IPS DF 6.9 (cell line): ENCODE measurements around the gene SPAG17.

Experiments used
- DNase-seq: peaks from one replicate; pipeline ENCODE4 v3.0.0-alpha.2; 2013; ENCODE audit warnings: low read depth, low spot score
- H3K27ac ChIP-seq: one replicate; pipeline ENCODE4 v1.5.1; 2013; ENCODE audit warnings: low read length, control low read depth
- H3K27me3 ChIP-seq: 2 replicates; pipeline ENCODE4 v1.6.1; 2013; ENCODE audit warnings: mild to moderate bottlenecking, low read length; ENCODE audit not compliant: control insufficient read depth, insufficient read depth
- H3K36me3 ChIP-seq: 2 replicates; pipeline ENCODE4 v1.6.1; 2013; ENCODE audit warnings: low read length; ENCODE audit not compliant: control insufficient read depth, insufficient read depth
- H3K4me1 ChIP-seq: 2 replicates; pipeline ENCODE4 v1.6.1; 2013; ENCODE audit warnings: low read length; ENCODE audit not compliant: control insufficient read depth, insufficient read depth
- H3K4me3 ChIP-seq: 2 replicates; pipeline ENCODE4 v1.5.1; 2013; ENCODE audit warnings: mild to moderate bottlenecking, low read length
- H3K9me3 ChIP-seq: 2 replicates; pipeline ENCODE4 v1.6.1; 2013; ENCODE audit warnings: low read length, inconsistent platforms; ENCODE audit not compliant: control insufficient read depth, insufficient read depth
- WGBS: extraction: QIAGEN DNeasy Blood & Tissue Kit; methylation state at CpG from one replicate; pipeline ENCODE4 v1.1.7; 2013; ENCODE audit warnings: mixed read lengths, missing lambda C conversion rate; ENCODE audit not compliant: insufficient read length, insufficient coverage; 5-methylcytosine and 5-hydroxymethylcytosine counted together

The SPAG17 gene

DNA sequence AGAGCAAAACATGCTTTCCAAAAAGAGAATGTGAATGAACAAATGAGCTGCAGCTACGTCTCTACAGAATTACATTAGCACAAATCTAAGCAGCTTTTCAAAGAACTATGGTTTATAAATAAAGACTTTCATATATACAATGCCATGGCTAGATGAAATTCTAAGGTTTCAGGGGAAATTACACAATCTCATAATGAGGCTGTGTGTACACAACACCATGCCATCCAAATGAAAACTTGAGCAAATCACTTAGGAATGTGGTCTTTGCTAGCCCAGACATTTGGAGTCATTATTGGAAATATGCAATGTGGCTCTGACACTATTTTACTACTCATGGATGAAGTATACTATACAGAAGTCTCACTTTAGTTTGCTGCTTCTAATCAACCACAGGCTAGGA, 37.5 kb downstream of the SPAG17 start:
- Histone ChIP-seq H3K4me3 (no peak overlapping the region), H3K4me1 (no peaks in the 10 kb centered on the region), H3K9me3 (no peaks in the 10 kb centered on the region), H3K27me3 (no peaks in the 10 kb centered on the region), H3K27ac (no peak overlapping the region), H3K36me3 (no peaks in the 10 kb centered on the region)
- DNase-seq: no peak
- no CpG with 5 or more reads among the region's 1 CpG for WGBS

DNA sequence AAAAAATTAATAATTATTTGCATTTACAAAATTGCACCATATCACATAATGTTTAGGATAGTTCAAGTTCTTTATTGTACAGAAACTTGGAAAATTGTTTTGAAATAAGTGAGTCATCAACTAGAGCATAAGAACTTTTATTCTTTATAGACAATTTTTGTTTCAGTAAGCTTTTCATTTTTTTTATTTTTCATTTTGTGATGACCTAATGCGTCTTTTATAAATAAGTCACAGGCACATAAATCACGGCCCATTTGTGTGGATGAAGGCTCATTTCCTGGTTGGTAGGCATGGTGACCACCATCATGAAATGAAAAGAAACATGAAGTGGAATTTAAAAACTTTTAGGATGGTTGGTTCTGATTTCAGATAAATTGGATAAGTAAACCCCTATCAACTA, 39.3 kb downstream of the SPAG17 start:
- Histone ChIP-seq H3K4me3 (no peak overlapping the region), H3K4me1 (no peaks in the 10 kb centered on the region), H3K27ac (no peak overlapping the region), H3K36me3 (no peaks in the 10 kb centered on the region), H3K9me3 (no peaks in the 10 kb centered on the region), H3K27me3 (no peaks in the 10 kb centered on the region)
- DNase-seq: no peak
- no CpG with 5 or more reads among the region's 2 CpGs for WGBS

DNA sequence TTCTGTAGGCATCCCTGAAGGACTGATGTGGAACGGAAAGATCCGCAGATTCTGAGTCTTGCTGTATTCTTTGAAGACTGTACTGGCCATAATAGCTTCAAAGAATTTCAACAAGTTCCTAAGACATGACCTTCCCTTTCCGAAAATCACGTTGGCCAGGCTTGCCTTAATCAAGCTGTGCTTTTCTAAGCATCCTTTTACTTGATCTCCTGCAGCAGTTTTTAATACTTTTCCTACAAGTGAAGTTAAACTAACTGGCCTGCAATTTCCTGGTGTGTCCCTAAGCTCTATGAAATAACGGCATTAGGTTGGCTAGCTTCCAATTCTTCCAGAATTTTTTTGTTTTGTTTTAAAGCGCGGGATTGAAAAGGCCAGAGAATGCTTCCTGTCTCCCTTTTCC, 40.3 kb downstream of the SPAG17 start:
- no peaks in the 10 kb centered on the region for H3K36me3 ChIP-seq
- no peak overlapping the region for H3K27ac ChIP-seq
- no peak overlapping the region for H3K4me3 ChIP-seq
- no peaks in the 10 kb centered on the region for H3K4me1 ChIP-seq
- no peaks in the 10 kb centered on the region for H3K9me3 ChIP-seq
- no peak for DNase-seq
- WGBS: no CpG with 5 or more reads among the region's 7 CpGs
- no peaks in the 10 kb centered on the region for H3K27me3 ChIP-seq

DNA sequence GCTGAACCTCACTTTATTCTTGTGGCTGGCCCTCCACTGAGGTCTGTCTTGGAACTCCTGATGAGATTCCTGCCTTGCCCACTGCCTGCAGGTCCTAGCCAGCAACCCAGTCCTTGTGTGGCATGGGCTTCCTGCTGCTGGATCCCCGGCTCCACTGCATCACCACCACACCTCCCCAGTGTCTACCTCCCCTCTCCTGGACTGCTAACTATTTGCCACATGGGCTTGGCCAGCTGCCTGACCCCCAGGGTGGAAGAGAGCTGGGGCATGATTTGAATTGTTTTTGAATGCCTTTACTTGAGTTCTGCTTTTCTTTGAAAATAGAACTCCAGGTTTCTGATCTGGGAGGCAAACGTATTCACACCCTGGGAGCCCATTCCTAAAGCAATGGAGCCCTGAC, 41.2 kb downstream of the SPAG17 start:
- H3K27me3 ChIP-seq: no peaks in the 10 kb centered on the region
- WGBS: no CpG with 5 or more reads among the region's 2 CpGs

DNA sequence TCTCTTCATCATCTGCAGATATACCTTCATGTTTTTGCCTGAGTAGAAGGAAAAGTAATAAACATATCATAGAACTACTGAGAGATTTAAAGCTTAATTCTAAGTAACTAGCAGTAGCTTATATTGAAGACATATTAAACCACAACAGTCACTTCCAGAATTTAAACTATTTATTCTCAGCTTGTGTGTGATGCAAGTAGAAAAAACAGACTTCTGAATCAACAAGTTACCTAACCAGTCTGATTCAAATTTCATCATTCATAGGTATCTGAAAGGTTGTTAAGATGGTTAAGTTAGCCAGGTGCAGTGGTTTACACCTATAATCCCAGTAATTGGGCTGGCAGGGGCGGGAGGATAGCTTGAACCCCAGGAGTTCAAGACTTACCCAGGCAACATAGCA, 41.9 kb downstream of the SPAG17 start:
- Histone ChIP-seq H3K27ac (no peak overlapping the region), H3K4me3 (no peak overlapping the region), H3K36me3 (no peaks in the 10 kb centered on the region), H3K9me3 (no peaks in the 10 kb centered on the region), H3K4me1 (no peaks in the 10 kb centered on the region), H3K27me3 (no peaks in the 10 kb centered on the region)
- DNase-seq: no peak
- WGBS: no CpG with 5 or more reads among the region's 1 CpG

More for the DNA sequence above, 41.2 kb downstream of the SPAG17 start:
- Histone ChIP-seq H3K4me3 (no peak overlapping the region), H3K27ac (no peak overlapping the region), H3K9me3 (no peaks in the 10 kb centered on the region), H3K4me1 (no peaks in the 10 kb centered on the region), H3K36me3 (no peaks in the 10 kb centered on the region)
- DNase-seq: no peak

DNA sequence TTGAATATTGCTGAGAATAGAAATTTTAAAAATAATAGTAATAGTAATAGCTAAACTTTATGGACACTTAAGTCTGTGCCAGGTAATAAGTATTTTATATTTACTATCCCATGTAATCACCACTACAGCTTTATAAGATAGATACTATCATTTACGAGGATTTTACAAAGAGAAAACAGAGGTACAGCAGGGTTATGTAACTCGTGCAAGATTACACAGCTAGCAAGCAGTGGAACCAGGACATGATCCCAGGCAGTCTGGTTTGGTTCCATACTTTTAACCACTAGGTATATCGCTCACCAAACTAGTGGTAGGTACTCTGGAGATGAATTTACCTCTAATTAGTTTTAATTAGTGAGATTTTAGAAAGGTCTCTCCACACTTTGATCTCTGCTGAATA, 42.5 kb downstream of the SPAG17 start:
- WGBS: no CpG with 5 or more reads among the region's 3 CpGs
- no peak for DNase-seq
- Histone ChIP-seq H3K4me1 (no peaks in the 10 kb centered on the region), H3K9me3 (no peaks in the 10 kb centered on the region), H3K27ac (no peak overlapping the region), H3K36me3 (no peaks in the 10 kb centered on the region), H3K27me3 (no peaks in the 10 kb centered on the region), H3K4me3 (no peak overlapping the region)

- no CpG with 5 or more reads among the region's 3 CpGs for WGBS
- no peaks in the 10 kb centered on the region for H3K36me3 ChIP-seq
- no peak for DNase-seq
- no peaks in the 10 kb centered on the region for H3K9me3 ChIP-seq
- H3K27me3 ChIP-seq: no peaks in the 10 kb centered on the region
- H3K4me3 ChIP-seq: no peak overlapping the region
- H3K4me1 ChIP-seq: no peaks in the 10 kb centered on the region
- no peak overlapping the region for H3K27ac ChIP-seq
Observed at GRCh38 chr1:118137900-118138299, 47.1 kb downstream of the SPAG17 start.

- H3K36me3 ChIP-seq: no peaks in the 10 kb centered on the region
- H3K27ac ChIP-seq: no peak overlapping the region
- no peak overlapping the region for H3K4me3 ChIP-seq
- DNase-seq: no peak
- no CpG with 5 or more reads among the region's 8 CpGs for WGBS
- H3K27me3 ChIP-seq: no peaks in the 10 kb centered on the region
- H3K9me3 ChIP-seq: no peaks in the 10 kb centered on the region
- H3K4me1 ChIP-seq: no peaks in the 10 kb centered on the region
Observed at GRCh38 chr1:118136187-118136941, 48.7 kb downstream of the SPAG17 start.

DNA sequence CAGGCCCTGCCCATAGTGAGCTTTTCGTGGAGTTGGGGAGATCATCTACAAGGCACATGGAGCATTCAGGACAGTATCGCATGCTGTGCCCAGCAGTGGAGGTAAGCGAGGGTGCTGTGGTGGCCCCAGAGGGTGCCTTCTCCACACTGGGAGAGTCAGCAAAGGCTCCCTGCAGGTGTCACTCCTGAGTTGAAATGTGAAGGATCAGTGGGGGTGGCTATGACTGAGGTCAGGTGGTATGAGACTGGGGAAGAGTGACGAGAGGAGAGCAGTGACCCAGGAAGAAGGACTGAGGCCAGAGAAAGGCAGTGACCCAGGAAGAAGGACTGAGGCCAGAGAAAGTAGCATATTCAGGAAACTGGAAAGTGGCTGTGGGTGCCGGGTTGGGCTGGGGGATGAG, 53.0 kb downstream of the SPAG17 start:
- Histone ChIP-seq H3K4me3 (no peak overlapping the region), H3K36me3 (no peaks in the 10 kb centered on the region), H3K4me1 (no peaks in the 10 kb centered on the region), H3K27me3 (no peaks in the 10 kb centered on the region), H3K27ac (no peak overlapping the region), H3K9me3 (no peaks in the 10 kb centered on the region; the same call in 1 of the 2 replicates)
- no CpG with 5 or more reads among the region's 5 CpGs for WGBS
- no peak for DNase-seq

DNA sequence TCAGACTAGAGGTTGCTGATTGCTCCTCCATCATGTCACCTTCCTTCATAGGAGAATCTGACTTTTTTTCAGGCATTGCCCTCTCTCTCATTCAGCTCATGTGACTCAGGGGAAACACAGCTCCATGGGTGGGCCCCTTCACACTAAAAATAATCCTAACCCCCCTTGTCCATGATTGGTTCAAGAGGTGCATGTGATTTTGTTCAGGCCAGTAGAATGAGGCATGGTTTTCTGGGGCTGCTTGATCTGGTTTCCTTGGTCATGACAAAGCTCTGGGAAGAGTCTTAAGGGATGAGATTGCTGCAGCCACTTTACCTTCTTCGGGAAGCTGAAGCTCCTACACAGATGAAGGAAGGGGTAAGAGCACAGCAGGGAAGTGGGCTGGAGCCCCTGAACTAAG, 56.3 kb downstream of the SPAG17 start:
- no peaks in the 10 kb centered on the region; the same call in 1 of the 2 replicates for H3K9me3 ChIP-seq
- no peak overlapping the region for H3K27ac ChIP-seq
- DNase-seq: no peak
- no peaks in the 10 kb centered on the region for H3K4me1 ChIP-seq
- no peaks in the 10 kb centered on the region for H3K27me3 ChIP-seq
- H3K4me3 ChIP-seq: no peak overlapping the region
- no CpG with 5 or more reads among the region's 1 CpG for WGBS
- no peaks in the 10 kb centered on the region for H3K36me3 ChIP-seq

GRCh38 chr1:118124064-118124463, 61.0 kb downstream of the SPAG17 start:
- H3K4me1 ChIP-seq: no peaks in the 10 kb centered on the region
- no peaks in the 10 kb centered on the region for H3K27me3 ChIP-seq
- no CpG with 5 or more reads among the region's 3 CpGs for WGBS
- H3K9me3 ChIP-seq: no peaks in the 10 kb centered on the region; the same call in 1 of the 2 replicates
- no peak overlapping the region for H3K27ac ChIP-seq
- no peak for DNase-seq
- H3K36me3 ChIP-seq: no peaks in the 10 kb centered on the region
- no peak overlapping the region for H3K4me3 ChIP-seq
